DMS114 treated with DMSO at 0.1 percent for 48 hours (cell line): ENCODE results near the gene SLX9.
"Not testable (repeated sequence)": the region's sequence is repeated elsewhere in the genome, so short reads cannot be mapped to it uniquely, and the experiment has no call there.

ENCODE experiments used
- DNase-seq: peaks from one replicate; lab custom pipeline; 2025; ENCODE audit not compliant: unreplicated experiment; lab: John Stamatoyannopoulos, UW

The SLX9 gene

GRCh38 chr21:45015469-45015860, 75.6 kb downstream of the SLX9 start:
- no peak for DNase-seq

GRCh38 chr21:45016031-45016405, 76.2 kb downstream of the SLX9 start:
- DNase-seq: no peak

GRCh38 chr21:45016406-45017038, 76.7 kb downstream of the SLX9 start:
- DNase-seq: no peak

GRCh38 chr21:45017039-45017960, 77.5 kb downstream of the SLX9 start:
- no peak for DNase-seq

GRCh38 chr21:45018131-45019075, 78.6 kb downstream of the SLX9 start:
- DNase-seq: no peak

- no peak for DNase-seq
These were observed 79.5 kb downstream of the SLX9 start for GRCh38 chr21:45019076-45019886.

GRCh38 chr21:45019887-45020537, 80.2 kb downstream of the SLX9 start:
- DNase-seq: no peak

GRCh38 chr21:45020629-45021427, 81.0 kb downstream of the SLX9 start:
- DNase-seq: no peak

- DNase-seq: no peak
These were observed 81.9 kb downstream of the SLX9 start for GRCh38 chr21:45021428-45022347.

GRCh38 chr21:45022348-45022675, 82.5 kb downstream of the SLX9 start:
- no peak for DNase-seq

- DNase-seq: no peak
These were observed 82.9 kb downstream of the SLX9 start for GRCh38 chr21:45022736-45023135.

- DNase-seq: not testable (repeated sequence)
These were observed 84.7 kb downstream of the SLX9 start for GRCh38 chr21:45024516-45024915.

- DNase-seq: no peak
These were observed 86.4 kb downstream of the SLX9 start for GRCh38 chr21:45026066-45026745.
